CD4-positive, alpha-beta T cell treated with Interleukin-6 at 100 ng/mL for 8 hours (primary cell): ENCODE results near the gene ERC1.
"Not testable (repeated sequence)": the region's sequence is repeated elsewhere in the genome, so short reads cannot be mapped to it uniquely, and the experiment has no call there.

Experiments
- DNase-seq: peaks from one replicate; pipeline ENCODE4 v3.0.0-alpha.2; 2020; ENCODE audit warnings: mixed read lengths, low spot score

The ERC1 gene

DNA sequence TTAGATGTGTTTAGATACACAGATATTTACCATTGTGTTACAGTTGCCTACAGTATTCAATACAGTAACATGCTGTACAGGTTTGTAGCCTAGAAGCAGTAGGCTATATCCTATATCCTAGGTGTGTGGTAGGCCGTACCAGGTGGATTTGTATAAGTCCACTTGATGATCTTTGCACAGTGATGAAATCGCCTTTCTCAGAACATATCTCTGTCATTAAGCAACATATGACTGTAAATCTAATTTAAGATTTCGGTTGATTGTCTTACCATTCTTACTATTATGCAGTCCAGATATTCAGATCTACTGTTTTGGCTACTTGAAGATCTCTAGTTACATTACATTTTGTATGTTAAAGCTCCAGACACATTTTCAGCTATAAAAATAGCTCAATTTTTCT is 39.8 kb downstream of the ERC1 start:
- no peak for DNase-seq

DNA sequence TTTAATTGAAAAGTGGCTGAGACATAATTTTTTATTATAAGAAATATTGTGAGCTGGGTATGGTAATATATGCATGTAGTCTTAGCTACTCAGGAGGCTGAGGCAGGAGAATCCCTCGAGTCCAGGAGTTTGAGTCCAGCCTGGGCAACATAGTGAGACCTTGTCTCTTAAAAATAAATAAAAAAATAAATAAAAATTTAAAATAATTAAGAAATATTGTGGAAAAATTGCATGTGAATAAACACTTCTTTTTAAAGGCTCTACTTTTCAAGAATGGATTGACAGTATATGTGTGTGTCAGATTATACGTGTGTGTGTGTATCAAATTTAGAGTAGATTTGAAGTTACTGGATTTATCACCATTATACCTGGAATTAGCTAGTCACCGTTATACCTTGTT is 43.2 kb downstream of the ERC1 start:
- DNase-seq, result no peak

DNA sequence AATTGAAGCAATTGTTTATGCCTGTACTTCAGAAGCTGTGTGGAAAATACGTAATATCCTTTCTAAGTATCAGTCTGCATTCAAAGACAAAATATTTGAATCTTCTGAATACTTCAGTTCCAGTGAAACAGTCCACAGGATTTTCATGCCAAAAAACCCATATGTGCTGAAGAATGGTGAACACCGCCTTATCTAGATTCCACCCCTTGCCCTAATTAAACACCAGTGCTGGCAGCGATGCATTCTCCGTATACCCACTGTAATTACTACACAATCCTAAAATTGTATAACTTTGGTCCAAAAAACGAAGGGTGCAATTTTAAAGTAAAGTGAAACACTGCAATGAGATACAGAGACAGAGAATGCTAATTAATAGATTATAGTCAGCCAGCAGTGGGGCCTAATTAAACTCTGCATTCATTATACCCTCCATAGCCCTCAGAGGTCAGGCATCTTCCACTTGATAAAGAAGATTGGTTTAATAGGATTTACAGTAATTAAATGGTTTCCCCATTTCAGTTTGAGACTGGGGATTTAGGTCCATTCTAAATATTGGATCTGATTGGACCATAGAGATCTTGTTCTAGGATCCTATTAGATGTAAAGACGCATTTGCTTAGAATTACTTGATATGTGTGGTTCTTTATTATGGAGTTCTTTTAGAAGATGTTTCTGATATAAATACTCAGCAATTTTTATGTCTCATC is 43.9 kb downstream of the ERC1 start:
- DNase-seq, result no peak

DNA sequence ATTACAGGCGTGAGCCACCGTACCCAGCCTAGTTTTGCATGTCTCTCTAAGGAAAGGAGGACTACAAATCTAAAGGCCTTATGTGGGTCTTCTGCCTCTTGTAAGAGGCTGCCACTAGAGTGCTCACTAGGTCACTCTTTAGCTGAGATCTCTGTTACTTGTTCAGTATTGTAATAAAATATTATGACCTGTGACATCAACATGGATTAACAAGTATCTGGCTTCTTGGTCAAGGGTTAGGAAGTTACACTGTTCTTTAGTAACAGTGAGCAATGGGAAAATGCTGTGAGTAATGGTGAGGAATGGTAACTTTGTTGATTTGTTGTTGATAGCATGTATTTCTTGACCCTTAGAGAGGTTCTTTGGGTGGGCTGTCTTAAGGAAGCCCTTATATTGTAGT is 50.5 kb downstream of the ERC1 start:
- DNase-seq, result no peak

DNA sequence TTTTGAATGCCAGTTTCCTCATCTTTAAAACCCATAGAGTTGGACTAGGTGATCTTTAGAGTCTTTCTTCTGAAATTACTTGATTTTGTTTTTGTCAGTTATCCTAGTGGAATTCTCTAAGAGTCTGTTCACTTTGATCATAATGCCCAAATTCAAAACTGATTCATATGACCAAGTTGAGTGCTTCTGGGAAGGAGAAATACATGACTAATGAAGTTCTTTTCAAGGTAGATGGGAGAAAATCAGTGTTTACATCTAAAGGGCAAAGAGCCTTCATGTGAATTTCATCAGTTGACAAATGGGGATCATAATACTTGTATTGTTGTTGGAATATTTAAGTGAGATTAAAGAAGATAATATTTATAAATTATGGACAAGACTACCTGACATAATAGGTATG is 53.2 kb downstream of the ERC1 start:
- DNase-seq, result no peak

DNA sequence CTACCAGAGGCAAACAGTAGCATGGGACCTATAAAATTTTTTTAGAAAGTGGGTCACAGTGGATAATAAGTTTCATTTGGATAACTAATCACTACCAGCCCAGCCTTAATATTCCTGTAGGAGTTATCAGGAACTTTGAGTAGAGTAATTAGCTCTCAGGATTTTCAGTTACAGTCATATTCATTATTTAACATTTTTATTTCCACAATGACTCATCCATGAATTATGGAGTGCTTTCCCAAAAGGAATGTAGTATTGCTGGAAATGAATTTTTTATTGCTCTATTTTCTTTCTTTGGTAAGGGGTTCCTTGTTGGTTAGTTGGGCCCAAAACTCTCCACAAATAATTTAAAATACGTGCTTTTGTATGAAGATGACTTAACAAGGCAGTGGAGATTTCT is 53.7 kb downstream of the ERC1 start:
- DNase-seq, result no peak

DNA sequence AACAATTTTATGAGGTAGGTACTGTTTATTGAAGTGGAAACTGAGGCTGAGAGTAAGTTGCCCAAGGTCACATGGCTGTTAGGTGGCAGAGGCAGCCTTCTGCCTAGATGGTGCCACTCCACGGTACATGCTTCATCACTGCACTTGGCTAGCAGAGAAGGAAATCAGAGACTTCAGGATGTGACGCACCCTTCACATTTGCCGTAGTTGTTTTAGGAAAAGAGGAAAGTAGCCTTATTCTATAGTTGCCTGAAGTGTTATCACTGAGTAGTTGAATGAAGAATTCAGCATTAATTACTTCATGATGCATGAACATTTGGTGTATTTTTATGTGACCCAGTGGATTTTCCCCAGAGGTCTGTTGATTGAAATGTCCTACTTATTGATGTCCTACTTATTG is 55.7 kb downstream of the ERC1 start:
- no peak for DNase-seq

DNA sequence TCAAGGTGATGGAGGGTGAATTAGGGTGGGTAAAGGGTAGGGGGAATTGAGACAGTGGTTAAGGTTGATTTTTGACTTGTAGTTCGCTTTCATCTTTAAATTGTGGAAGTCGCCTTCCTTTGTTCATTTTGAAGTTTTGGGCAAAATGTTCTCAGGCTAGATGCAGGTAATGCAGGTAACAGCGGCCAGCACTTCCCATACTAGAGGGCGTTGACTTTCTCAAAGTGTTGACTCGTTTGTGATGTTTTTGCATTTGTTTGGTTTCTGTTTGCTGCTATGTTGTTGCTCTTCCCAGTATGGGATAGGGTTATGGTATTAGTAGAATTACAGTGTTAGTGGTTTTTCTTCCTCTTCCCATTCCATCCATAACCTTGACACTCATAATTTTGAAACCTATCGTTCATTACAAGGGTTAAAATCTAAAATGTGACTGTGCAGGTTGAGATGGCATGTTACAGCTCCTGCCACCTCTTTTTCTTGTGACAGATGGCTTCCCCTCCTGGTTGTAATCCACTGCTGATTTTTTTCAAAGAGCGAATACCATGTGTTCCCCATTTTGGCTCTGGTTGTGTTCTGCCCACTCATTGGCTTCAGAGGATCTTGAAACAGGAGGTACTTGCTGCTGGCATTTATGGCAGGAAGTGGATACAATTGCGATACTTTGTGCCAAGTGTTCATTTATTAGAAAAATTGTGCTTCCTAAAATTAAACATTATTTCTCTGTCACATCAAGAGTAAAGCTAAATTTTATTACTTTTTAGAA is 57.1 kb downstream of the ERC1 start:
- DNase-seq, result no peak

DNA sequence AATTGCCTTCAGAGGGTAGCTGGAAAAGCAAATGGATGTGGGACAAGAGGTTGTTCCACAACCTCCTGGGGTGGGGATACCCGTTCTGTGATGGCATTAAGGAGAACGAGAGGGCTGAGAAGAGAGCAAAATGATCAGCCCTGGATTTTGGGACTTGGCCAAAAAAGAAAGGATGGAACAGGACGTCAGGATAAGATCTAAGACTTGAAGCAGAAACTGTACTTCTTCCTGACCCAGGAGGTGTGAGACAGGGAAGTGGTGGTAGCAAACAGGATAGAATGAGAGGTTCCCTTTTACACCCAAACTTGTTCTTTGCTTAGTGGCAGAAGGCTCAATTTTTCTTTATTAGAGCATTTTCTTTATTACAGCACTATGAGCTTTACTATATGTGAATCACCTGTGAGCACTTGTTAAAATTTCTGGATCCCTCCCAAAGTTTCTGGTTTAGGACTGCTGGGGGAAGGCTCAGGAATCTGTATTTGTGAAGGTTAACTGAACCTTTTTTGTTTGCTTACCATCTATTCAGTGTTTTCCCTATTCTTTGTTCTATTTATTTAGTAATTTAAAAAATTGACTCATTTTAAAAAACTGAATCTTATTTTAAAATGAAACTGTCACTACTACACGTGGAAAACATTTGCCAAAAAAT is 59.2 kb downstream of the ERC1 start:
- DNase-seq, result no peak

DNA sequence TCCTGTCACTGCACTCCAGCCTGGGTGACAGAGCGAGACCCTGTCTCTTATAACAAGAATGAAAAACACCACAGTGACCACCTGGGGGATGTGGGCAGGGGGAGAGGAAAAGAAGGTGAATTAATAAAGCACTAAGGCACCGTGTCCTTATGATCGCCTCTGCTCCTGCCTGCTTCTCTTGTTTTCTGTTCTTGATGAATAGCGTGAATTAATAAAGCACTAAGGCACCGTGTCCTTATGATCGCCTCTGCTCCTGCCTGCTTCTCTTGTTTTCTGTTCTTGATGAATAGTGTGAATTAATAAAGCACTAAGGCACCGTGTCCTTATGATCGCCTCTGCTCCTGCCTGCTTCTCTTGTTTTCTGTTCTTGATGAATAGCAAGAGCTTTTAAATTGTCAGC is 60.6 kb downstream of the ERC1 start:
- not testable (repeated sequence) for DNase-seq

DNA sequence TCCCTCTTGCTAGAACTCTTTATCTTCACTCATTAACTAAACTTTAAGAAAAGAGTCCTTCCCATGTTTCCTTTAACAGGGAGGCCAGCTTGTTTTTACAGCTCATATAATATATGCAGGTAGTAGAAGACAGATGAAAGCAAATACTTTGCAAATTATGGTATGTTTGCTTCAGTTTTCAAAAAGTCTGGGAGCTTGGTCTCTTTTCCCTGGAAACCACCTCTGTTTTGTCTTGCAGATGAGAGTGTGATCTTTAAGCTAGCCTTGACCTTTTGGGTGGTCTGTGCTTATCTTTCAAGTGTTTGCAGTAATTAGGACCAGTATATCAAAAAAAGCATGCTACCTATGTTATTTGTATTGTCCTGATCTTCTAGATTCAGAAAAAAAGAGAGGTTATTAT is 62.7 kb downstream of the ERC1 start:
- no peak for DNase-seq

DNA sequence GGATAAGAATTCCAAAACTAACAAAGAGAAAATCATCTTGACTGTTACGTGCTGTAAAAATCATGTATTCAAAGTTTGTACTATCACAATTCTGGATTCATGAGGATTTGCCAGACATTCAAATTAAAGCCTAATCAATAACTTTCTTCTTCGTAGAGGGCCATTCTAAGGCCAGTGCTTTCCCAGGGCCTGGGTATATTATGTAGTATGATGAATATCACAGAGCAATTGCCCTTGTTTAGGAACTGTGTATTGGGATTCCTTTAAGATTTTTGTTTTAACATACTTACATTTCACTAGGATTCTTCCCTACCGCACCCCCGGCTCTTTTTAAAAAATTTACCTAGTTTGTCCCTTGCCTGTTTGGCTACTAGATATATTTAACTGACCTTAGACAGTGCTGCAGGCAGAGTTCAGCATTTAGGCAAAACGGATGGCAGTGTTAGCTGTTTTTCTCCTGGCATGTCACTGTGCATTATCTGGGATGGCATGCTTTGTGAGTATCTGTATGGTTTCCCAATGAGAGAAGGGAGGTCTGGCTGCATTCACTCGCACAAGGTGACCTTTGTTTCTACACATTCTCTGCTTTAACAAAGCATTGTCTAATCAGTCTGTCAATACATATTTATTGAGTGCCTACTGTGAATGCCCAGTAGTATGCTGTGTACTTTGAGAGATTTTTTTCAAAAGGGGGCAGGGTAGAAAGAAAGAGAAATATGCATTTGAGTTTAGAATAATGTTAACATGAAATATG is 63.3 kb downstream of the ERC1 start:
- no peak for DNase-seq

DNA sequence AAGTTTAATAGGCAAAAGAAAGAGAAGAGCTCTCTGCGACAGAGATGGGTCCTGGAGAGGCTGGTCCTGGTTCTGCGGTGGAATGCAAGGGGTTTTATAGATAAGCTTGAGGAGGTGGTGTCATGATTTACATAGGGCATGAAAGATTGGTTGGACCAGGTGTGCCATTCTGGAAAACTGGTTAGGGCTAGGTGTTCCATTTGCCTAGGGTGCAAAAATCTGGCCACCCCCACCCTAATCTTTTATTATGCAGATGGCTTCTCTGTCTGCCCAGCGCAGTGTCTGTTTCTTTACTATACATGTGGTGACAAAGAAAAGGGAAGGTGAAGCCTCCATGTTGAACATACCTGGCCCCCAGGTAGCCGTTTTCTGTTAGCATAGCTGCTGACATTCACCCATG is 65.4 kb downstream of the ERC1 start:
- DNase-seq, result no peak

DNA sequence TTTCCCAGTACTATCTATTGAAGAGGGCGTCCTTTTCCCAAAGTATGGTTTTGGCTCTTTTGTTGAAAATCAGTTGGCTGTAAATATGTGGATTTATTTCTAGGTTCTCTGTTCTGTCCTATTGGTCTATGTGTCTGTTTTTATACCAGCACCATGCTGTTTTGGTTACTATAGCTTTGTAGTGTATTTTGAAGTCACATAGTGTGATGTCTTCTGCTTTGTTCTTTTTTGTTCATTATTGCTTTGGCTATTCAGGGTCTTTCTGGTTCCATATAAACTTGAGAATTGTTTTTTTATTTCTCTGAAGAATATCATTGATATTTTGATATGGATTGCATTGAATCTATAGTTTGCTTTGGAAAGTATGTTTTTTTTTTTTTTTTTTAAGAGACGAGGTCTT is 67.4 kb downstream of the ERC1 start:
- DNase-seq, result no peak

DNA sequence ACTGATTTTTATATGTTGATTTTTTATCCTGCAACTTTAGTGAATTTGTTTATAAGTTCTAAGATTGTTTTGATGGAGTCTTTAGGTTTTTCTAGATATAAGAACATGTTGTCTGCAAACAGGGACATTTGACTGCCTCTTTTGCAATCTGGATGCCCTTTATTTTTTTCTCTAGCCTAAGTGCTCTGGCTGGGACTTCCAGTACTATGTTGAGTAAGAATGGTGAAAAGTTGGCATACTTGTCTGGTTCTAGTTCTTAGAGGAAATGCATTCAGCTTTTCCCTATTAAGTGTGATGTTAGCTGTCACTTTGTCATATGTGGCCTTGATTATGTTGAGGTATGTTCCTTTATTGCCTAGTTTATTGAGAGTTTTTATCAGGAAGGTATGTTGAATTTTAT is 68.1 kb downstream of the ERC1 start:
- DNase-seq, result no peak

DNA sequence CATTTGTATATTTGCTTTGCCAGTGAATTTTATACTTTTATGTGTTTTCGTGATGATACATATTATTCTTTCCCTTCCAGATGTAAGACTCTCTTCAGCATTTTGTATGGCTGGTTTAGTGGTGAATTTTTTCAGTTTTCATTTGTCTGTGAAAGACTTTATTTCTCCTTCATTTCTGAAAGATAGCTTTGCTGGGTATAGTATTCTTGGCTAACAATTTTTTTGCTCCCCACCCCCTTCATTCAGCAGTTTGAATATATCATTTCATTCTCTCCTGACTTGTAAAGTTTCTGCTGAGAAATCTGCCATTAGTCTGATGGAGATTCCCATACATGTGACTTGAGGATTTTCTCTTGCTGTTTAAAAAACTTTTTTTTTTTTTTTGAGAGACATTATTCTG is 72.8 kb downstream of the ERC1 start:
- no peak for DNase-seq

DNA sequence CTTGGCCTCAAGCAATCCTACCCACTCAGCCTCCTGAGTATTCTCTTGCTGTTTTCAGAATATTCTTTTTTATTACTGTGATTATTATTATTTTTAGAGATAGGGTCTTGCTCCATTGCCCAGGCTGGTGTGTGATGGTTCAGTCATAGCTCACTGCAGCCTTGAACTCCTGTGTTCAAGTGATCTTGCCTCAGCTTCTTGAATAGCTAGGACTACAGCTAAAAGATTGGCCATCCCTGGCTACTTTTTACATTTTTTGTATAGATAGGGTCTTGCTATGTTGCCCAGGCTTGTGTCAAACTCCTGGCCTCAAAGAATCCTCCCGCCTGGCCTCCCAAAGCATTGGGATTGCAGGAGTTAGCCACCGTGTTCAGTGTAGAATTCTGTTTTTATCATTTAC is 73.3 kb downstream of the ERC1 start:
- no peak for DNase-seq

DNA sequence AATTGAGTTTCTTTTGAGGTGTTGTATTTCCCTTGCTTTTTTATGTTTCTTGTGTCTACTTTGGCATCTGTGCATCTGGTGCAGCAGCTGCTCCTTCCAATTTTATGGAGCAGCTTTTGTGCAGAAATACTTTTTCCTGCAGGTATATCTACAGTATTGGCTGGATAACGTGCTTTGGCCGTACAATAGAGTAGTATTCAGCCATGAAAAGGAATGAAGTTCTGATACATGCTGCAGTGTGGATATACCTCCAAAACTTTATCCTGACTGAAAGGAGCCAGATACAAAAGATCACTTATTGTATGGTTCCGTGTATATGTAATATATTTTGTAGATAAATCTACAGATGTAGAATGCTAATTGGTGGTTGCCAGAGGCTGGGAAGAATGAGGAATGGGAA is 74.6 kb downstream of the ERC1 start:
- DNase-seq, result no peak

DNA sequence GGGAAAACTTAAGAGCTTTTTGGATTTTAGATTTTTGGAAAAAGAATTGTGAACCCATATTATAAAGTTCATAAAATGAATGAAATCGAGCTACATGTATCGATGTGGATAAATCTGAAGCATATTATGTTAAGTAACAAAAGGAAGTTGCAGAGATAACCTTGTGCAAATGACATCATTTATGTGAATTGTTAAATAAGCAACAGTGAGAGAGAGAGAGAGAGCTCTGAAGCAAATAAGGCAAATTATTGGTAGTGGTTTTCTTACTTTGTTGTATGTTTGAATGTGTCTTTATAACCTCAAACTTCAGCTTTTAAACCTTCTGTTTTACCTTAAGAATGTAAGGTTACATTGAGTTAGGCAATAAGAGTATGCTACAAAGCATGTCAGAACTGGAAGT is 78.8 kb downstream of the ERC1 start:
- no peak for DNase-seq

DNA sequence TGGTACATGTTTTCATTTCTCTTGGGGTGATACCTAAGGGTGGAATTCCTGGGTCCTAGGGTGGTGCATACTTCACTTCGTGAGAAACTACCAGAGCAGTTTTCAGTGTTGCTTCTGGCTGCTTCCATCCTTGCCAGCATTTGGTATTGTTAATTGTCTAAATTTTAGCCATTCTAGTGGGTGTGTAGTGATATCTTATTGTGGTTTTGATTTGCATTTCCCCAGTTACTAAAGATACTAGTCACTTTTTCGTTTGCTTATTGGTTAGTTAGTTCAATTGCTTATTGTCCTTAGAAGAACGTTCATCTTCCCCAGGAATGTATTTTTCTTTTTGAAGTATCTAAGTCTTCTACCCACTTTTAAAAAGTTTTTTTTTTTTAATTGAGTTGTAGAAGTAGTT is 80.2 kb downstream of the ERC1 start:
- no peak for DNase-seq

DNA sequence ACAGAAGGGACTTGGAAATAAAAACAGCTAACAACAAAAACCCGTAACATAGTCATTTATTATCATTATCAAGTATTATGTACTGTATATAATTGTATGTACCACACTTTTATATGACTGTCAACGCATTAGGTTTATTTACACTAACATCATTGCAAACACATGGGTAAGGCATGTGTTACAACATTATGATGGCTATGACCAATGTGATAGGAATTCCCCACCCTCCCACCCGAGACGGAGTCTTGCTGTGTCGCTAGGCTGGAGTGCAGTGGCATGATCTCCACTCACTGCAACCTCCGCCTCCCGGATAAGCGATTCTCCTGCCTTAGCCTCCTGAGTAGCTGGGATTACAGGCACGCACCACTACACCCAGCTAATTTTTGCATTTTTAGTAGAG is 82.6 kb downstream of the ERC1 start:
- DNase-seq, result no peak

DNA sequence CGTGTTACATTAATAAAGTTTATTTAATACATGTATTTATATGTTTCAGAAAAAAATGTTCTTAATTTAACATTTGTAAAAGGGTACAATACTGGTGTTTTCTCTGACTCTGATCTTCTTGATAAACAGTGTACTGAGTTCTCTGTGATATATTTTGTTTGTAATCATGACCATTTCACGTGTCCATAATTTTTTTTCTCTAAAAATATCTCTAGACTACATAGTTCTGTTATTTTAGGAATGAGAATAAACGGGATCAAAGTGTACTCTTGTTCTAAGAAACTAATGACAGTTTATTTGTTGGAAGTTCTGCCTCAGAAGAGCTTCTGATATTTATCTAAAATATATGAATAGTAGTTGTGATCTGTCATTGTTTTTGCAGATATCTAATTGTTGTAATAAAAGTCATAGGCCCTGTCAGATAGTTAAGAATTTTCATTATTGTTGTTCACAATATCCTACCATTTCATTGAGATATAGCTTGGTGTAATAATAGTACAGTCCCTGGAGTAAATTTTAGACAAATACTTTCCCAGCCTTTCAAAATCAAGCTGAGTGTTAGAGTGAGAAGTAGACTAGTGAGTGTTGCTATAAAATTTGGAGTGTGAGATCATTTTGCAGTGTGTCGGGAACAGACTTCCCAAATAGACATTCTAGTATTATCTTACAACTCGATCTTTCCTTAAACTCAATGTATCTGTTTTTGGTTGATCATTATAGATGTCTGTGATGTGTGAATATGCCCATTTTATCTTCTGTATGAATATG is 86.2 kb downstream of the ERC1 start:
- no peak for DNase-seq
